Right renal pelvis (tissue), 4 donors: ENCODE measurements around the gene GAMT. TPM values are rescaled to one million over a fixed set of nuclear protein-coding genes. Genes with fewer than 3 reads are reported as not detected.

Experiments
- DNase-seq, 4 donors: peaks; one replicate each; pipeline ENCODE4 v3.0.0-alpha.2; 2013; ENCODE audit warnings: low read depth in 4 of 4, low spot score in 3 of 4, missing footprints in 1 of 4
- polyA plus RNA-seq, 4 donors: library from polyadenylated mRNA; unstranded; fragments of 120-200 nt; gene quantifications; one replicate each; pipeline ENCODE4 v1.2.1, GENCODE V29; 2013; ENCODE audit not compliant: insufficient read length in 4 of 4

Gene GAMT
- polyA plus RNA-seq, 4 donors: 26.9 to 49.8 (median 30.8) TPM

DNA sequence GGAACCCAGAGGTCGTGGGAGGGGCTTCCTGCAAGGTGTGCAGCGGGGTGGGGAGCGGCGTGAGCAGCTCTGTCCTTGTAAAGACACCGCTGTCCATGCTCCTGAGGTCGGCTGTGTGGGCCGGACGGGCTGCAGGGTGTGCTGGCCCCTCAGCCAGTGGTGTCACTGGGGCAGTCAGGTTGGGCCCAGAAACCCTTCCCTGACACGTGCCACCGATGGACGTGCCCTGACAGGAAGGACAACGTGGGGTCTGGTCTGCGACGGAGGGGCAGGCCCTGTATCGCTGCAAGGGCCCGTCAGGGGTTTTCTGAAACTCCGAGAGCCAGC, 32.7 kb upstream of the GAMT start:
- DNase-seq: no peak

GRCh38 chr19:1433119-1434039, 32.0 kb upstream of the GAMT start:
- no peak for DNase-seq

DNA sequence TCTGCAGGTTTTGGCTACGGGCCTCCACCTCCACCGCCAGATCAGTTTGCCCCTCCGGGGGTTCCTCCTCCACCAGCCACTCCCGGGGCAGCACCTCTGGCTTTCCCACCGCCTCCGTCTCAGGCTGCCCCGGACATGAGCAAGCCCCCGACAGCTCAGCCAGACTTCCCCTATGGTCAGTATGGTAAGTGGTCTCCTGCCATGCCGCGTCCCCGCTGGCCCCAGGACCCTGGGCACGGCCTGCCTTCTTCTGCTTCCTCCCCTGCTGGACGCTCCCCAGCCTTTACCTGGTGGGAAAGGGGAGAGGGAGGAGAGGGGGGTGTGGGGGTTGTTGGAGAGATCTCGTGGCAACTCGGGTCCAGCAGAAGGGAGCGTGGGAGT, 31.2 kb upstream of the GAMT start:
- DNase-seq: no peak

DNA sequence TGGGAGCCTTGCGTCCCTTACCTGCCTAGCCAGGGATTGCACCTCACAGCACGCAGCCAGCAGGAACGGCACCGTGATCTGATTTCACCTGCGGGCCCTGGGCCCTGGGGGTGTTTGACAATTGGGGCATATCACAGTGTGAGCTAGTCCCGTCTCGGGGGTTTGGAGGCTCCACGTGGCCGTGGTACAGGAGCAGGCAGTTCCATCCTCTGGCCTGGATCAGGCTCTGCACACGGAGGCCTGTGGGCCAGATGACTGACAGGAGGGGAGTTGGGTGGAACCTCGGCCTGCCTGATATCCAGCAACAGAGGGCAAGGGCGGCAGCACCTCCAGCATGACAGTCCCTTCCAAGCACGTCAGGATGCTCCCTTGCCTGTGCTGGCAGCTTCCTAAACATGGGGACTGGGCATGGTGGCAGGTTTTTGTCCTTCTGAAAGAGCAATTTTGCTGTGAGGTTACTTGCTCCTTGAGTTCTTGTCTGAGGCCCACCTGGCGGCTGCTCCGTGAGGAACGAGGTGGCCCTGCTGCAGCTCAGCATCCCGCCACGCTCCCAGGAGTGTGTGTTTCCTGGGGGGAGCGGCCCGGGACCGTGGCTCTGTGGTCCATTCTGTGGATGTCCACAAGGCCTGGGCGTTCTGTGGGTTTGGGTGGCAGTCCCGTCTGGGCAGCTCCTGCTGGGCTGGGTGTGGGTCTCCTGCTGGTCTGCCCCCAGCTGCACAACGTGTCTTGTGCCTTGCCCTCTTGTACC, 30.6 kb upstream of the GAMT start:
- no peak for DNase-seq

- no peak for DNase-seq
Measured at GRCh38 chr19:1430246-1430645, 28.9 kb upstream of the GAMT start.

- no peak for DNase-seq
Measured at GRCh38 chr19:1429750-1430149, 28.4 kb upstream of the GAMT start.

DNA sequence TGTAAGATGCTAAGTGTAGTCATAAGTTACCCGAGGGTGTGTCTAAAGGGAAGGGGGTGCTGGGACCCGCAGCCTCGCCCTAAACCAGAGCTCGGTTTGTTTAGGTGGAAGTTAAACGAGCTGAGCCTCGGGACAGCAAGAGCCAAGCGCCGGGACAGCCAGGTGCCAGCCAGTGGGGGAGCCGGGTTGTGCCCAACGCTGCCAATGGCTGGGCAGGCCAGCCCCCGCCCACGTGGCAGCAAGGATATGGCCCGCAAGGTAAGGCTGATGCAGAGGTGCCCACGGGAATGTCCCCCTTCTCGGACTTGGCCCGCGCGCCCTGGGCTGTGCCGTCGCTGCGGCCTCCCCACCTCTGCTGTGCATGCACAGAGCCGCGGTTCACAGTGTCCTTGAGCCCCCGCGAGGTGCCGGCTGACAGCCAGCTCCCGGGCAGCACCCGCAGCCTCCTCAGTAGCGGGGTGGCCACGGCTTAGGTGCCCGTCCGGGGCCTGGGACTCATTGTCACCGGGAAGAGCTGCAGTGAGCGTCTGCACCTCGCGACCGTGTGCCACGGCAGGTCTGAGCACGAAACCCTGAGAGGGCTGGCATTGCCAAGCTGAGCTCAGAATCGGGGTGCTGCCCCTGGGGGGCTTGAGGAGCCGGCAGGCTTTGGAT, 27.5 kb upstream of the GAMT start:
- DNase-seq: no peak

DNA sequence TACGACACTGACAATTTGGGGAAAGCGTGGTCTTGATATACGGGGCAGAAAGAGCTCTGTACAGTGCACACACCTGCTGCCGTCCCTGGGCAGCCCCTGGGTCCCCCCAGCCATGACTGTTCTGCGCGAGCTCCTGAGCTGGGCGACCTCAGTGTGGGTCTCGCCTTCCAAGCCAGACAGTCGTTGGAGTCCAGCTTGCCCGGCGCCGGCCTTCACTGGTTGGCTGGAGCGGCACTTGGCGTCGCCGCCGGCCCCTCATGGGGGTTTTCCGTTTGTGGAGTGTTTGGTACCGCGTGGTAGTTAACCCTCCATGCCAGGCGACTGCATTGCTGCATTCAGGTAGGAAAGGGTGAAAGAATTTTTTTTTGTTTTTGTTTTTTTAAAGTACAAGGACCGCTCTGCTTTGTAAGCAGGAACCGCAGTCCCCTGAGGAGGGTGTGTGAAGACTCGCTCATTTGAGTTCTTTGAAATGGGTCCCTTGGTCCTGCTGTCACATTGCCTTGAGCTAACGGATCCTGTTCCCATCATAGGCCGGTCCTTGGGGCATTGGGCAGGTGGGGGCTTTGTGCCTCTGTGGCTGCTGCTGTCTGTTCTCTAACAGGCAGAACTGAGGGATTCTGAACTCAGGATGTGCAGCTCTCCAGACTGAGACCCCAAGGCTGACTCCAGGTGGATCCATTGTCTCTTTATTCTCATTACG, 26.0 kb upstream of the GAMT start:
- no peak for DNase-seq

DNA sequence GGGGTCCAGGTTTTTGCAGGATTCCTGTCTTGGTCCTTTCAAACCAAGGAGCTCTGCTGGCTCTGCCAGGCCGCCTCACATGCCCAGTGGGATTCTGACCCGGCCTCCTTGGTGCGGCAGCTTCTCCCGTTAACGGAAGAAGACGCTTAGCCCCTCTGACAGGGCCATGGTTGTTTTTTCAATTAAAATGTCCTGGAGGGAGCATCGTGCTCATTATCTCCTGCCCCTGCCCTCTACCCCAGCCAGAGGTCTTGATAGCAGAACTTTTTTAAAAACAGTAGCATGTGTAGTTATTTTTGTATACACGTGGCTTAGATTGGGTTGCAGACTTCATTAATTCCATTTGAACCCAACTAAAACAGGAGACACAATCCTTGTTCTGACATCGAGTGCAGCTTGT, 25.4 kb upstream of the GAMT start:
- DNase-seq: no peak

DNA sequence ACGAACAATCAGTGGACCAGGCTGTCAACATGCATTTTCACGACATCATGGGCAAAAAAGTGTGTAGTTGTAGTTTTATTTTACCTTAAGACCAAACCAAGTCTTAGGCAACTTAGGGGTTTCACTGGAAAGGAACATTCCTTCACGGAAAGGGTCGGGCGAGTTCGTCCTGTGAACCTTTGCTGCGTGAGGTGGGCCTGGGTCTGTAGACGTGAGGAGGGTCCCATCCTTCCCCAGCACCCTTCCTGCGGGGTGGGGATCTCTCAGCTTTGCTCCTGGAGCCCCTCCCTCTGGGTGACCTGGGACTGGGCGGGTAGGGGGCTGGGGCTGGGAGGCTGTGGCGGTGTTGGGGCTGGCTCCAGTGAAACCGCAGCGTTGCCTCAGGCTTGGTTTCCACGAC, 24.6 kb upstream of the GAMT start:
- no peak for DNase-seq

- DNase-seq: no peak
Measured at GRCh38 chr19:1425102-1425837, 23.9 kb upstream of the GAMT start.

GRCh38 chr19:1424192-1424955, 23.0 kb upstream of the GAMT start:
- DNase-seq: no peak

DNA sequence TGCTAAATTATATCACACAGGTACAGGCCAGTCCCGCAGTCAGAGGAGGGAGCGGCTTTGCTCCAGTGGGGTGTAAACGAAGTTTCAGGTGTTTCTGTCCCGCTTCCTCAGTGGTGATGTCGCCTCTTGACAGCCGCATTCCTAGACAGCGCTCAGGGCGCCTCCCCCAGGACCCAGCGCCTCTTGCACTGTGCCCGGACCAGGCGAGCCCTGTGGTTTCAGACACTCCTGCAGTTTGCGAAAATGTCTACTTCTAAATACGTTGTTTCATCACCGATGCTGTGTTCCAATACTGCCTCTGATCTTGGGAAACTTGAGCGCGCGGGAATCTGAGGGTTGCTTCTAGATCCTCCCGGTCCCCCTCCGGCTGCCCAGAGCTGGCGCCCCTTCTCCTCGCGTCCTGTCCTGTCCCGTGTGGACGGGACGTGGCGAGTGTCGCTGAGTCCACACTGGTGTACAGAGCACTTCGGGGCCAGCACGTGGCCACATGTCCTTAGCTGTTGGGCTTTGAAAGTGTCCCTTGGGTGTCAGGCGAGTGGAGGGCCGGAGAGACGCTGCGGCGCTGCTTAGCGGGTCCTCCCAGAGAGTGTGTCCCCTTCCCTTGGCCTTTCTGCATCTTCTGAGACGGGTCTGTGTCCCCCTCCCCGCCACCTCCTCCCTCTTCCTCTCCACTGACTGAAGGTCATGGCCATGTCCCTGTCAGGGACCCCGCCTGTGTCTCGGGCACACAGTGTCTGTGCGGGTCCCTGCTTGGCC, 22.3 kb upstream of the GAMT start:
- no peak for DNase-seq

GRCh38 chr19:1422943-1423342, 21.6 kb upstream of the GAMT start:
- no peak for DNase-seq

GRCh38 chr19:1422360-1422759, 21.0 kb upstream of the GAMT start:
- DNase-seq: no peak

DNA sequence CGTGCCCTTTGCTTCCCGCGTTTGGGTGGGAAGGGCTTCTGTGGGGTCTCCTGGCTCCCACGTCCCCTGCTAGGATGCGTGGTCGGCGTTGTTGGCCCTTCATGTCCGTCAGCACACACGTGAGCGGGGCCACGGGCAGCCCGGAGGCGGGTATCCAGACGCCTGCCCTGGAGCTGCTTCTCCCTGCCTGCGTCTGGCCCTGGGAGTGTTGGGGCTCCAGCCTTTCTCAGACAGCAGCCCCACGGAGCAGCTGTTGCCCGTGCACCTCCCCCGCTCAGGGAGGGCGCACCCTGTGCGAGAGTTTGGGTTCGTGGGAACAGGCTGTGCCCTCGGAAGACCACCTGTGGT, 20.6 kb upstream of the GAMT start:
- DNase-seq: no peak

DNA sequence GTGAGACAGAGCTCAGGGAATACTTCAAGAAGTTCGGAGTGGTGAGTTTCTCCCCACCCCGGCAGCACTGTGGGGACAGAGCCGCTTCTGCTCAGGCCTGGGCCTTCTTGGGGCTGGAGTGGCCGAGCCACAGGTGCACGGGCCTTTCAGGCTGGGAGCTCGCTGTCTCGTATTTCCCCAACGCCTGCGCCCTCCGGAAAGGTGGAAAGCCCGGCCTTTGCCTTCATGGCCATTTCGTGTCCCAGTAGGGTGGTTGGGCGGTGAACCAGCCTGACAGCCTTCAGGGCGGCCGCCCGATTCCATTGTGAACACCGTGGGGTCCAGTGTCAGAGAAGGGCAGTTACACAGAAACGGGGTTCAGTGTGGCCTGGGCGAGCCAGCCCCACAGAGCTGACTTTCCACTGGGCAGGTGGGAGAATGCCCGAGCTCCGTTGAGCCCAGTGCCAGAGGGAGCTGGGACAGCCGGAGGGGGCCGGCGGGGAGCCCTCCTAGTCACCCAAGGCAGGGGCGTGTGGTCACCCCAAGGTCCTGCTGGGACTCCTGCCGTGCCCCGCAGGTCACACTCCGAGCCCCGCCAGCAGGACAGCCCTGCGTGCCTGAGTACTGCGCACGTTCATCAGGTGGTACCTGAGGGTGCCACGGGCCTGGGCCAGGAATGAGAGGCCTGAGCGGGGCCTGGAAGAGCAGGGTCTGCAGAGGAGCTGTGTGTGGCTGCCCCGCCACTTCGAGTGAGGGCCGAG, 20.0 kb upstream of the GAMT start:
- no peak for DNase-seq

- no peak for DNase-seq
Measured at GRCh38 chr19:1420590-1420989, 19.2 kb upstream of the GAMT start.
